ENCODE measurements around the gene TRIM7. TPM values are rescaled to one million over a fixed set of nuclear protein-coding genes. Genes with fewer than 3 reads are reported as not detected.
"Not testable (repeated sequence)": the region's sequence is repeated elsewhere in the genome, so short reads cannot be mapped to it uniquely, and the experiment has no call there.

TRIM7 gene
- total RNA-seq, 1 donor from 2014 or later = 0.78 TPM

GRCh38 chr5:181233088-181233800 is 28.2 kb upstream of the TRIM7 start:
- no peak for DNase-seq

- no peak for DNase-seq
Observed at GRCh38 chr5:181232593-181232992, 27.6 kb upstream of the TRIM7 start.

- DNase-seq = no peak
Observed at GRCh38 chr5:181231432-181231831, 26.4 kb upstream of the TRIM7 start.

GRCh38 chr5:181230551-181230950 is 25.6 kb upstream of the TRIM7 start:
- DNase-seq = no peak

- no peak for DNase-seq
Observed at GRCh38 chr5:181229996-181230395, 25.0 kb upstream of the TRIM7 start.

GRCh38 chr5:181224390-181225229 is 19.6 kb upstream of the TRIM7 start:
- DNase-seq = no peak

GRCh38 chr5:181223729-181224389 is 18.9 kb upstream of the TRIM7 start:
- DNase-seq = no peak

GRCh38 chr5:181223058-181223728 is 18.2 kb upstream of the TRIM7 start, which contains the start of gene TRIM41:
Gene TRIM41 (plus strand): TSS chr5:181223281. CDS start chr5:181224000, 719 bp downstream.
- no peak for DNase-seq

GRCh38 chr5:181222630-181223057 is 17.6 kb upstream of the TRIM7 start:
- DNase-seq = no peak

- no peak for DNase-seq
Observed at GRCh38 chr5:181221792-181222629, 17.0 kb upstream of the TRIM7 start.

- no peak for DNase-seq
Observed at GRCh38 chr5:181221105-181221791, 16.3 kb upstream of the TRIM7 start.

GRCh38 chr5:181220178-181220515 is 15.2 kb upstream of the TRIM7 start:
- DNase-seq = no peak

GRCh38 chr5:181219262-181220177 is 14.5 kb upstream of the TRIM7 start:
- DNase-seq = no peak

- no peak for DNase-seq
Observed at GRCh38 chr5:181218795-181219124, 13.8 kb upstream of the TRIM7 start.

GRCh38 chr5:181217803-181218062 is 12.7 kb upstream of the TRIM7 start:
- DNase-seq = no peak

- no peak for DNase-seq
Observed at GRCh38 chr5:181217111-181217802, 12.3 kb upstream of the TRIM7 start.

GRCh38 chr5:181215997-181216989 is 11.3 kb upstream of the TRIM7 start:
- no peak for DNase-seq

- DNase-seq = not testable (repeated sequence)
Observed at GRCh38 chr5:181214249-181214648, 9.3 kb upstream of the TRIM7 start.

Measured in occipital lobe (tissue), 2 donors.